Esophagus muscularis mucosa (tissue), 4 donors: ENCODE results near the gene CES2. TPM values are rescaled to one million over a fixed set of nuclear protein-coding genes. Genes with fewer than 3 reads are reported as not detected.
A peak's percentile ranks its signal among the peaks of the same experiment; 100 is the strongest.
"Not testable (repeated sequence)": the region's sequence is repeated elsewhere in the genome, so short reads cannot be mapped to it uniquely, and the experiment has no call there.

Experiments used
- DNase-seq: peaks from one replicate; pipeline ENCODE4 v3.0.0-alpha.2; 2017; ENCODE audit errors: extremely low spot score
- H3K27ac ChIP-seq, 4 donors: fragments of 200-600 bp; sonication (generic); replicated peaks in 1 of 4; 1 replicate in 3 of 4; 2 replicates in 1 of 4; pipeline ENCODE4 v1.5.1; 2016 to 2019; ENCODE audit warnings: mild to moderate bottlenecking in 1 of 4
- H3K27me3 ChIP-seq, 4 donors: fragments of 200-600 bp; sonication (generic); one replicate each; pipeline versions ENCODE4 v1.5.1 to v1.6.0; 2016 to 2019
- H3K36me3 ChIP-seq, 4 donors: fragments of 200-600 bp; sonication (generic); one replicate each; pipeline ENCODE4 v1.5.1; 2016 to 2019
- H3K4me1 ChIP-seq, 4 donors: fragments of 200-600 bp; sonication (generic); one replicate each; pipeline ENCODE4 v1.5.1; 2016 to 2019
- H3K4me3 ChIP-seq, 4 donors: fragments of 200-600 bp; sonication (generic); 1 replicate in 2 of 4; 2 replicates in 2 of 4; pipeline ENCODE4 v1.5.1; 2016 to 2019; ENCODE audit warnings: mild to moderate bottlenecking in 4 of 4, moderate library complexity in 1 of 4
- H3K9me3 ChIP-seq, 4 donors: fragments of 200-600 bp; sonication (generic); 1 replicate in 3 of 4; 2 replicates in 1 of 4; pipeline ENCODE4 v1.5.1; 2016 to 2019
- EP300 ChIP-seq: sonication (generic); formaldehyde crosslinking; IDR thresholded peaks from one replicate; pipeline ENCODE4 v1.6.1; 2017; ENCODE audit warnings: antibody characterized with exemption
- POLR2A ChIP-seq: fragments of 450-650 bp; IDR thresholded peaks from one replicate; pipeline ENCODE4 v1.6.1; 2017; ENCODE audit warnings: antibody characterized with exemption, moderate library complexity, mild to moderate bottlenecking, low read depth
- POLR2AphosphoS5 ChIP-seq, 2 donors: sonication (generic); formaldehyde crosslinking; IDR thresholded peaks; one replicate each; pipeline ENCODE4 v1.6.1; 2017; ENCODE audit warnings: antibody characterized with exemption in 2 of 2
- WGBS: methylation state at CpG from one replicate; pipeline ENCODE4 v1.1.5; 2018; 5-methylcytosine and 5-hydroxymethylcytosine counted together
- intact Hi-C: fragments of 100-400 bp; cut with DNase I; formaldehyde crosslinking; loops from one replicate; pipeline ENCODE4 v1.15.1; 2023
- total RNA-seq, 4 donors: library from RNA; depleted of rRNA; stranded (reverse); fragments of >200 nt; gene quantifications; one replicate each; pipeline versions ENCODE4 v1.1.0 to v1.2.1, GENCODE V29; 2016
- TF ChIP-seq, protein P1 (sequence below), 3 experiments: fragments of 200-600 bp in 2 of 3; fragments of 450-650 bp in 1 of 3; sonication (generic) in 2 of 3; IDR thresholded peaks; one replicate each; pipeline ENCODE4 v1.5.1; 2017 to 2019; ENCODE audit warnings: antibody characterized with exemption in 3 of 3, mild to moderate bottlenecking in 2 of 3, moderate library complexity in 1 of 3

Gene CES2
- total RNA-seq, 4 donors from 2014 or later = 22.0 to 29.7 (median 26.8) TPM

DNA sequence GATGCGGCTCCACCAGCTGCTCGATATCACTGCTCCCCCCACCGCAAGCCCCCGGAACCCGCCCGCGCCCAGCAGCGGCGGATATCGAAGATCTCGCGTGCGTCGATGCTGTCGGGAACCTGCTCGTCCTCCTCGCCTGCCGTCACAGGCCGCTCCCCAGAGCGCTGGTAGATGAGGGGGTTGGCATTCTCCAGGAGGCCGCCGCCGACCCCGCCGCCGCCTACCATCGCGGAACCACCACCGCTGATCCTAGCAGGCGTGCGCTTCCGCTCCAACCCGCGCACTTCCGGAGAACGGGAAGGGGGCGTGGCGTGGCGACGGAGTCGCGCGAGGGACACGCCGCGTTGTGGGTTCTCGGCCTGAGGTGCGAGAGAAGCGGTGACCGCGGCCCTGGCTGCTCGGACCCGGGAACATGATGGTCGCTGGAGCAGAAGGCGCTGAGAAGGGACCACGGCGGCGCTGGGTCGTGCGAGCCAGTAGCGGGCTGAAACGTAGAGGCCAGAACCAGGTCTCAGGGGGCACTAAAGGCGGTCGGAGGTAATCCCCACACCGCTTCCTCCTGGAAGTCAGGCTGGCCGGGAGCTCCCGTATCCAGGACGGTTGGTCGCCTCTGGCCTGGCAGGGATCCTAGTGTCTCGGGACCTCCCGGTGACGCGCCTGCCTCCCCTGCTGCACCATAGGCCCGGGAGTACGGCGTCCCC, 1.0 kb upstream of the CES2 start, which contains the start of gene CIAO2B:
CIAO2B (minus strand) TSS at position 265 of the 701 bp plus-strand sequence; CDS start at position 227, 38 bp downstream.
- intact Hi-C loops = no loop called here
- Histone ChIP-seq H3K36me3 (peaks cover 3 to 53% (median 32%) of the 10 kb centered on the region in 4 donors), H3K27me3 (no peaks in the 10 kb centered on the region), H3K4me3 (peak within 1 kb of the TSS; percentile 77 to 99 (median 90)), H3K9me3 (no peaks in the 10 kb centered on the region), H3K4me1 (peaks cover 37 to 58% (median 48%) of the 10 kb centered on the region in 4 donors), H3K27ac (peak within 1 kb of the TSS; percentile 86 to 97 (median 93))
- peak; percentile 98 to 99 for TF ChIP-seq POLR2AphosphoS5 (IDR thresholded peaks at IDR 0.05)
- TF ChIP-seq EP300 = no peak
- peak; percentile 90 for TF ChIP-seq POLR2A
- TF ChIP-seq, protein P1, sequence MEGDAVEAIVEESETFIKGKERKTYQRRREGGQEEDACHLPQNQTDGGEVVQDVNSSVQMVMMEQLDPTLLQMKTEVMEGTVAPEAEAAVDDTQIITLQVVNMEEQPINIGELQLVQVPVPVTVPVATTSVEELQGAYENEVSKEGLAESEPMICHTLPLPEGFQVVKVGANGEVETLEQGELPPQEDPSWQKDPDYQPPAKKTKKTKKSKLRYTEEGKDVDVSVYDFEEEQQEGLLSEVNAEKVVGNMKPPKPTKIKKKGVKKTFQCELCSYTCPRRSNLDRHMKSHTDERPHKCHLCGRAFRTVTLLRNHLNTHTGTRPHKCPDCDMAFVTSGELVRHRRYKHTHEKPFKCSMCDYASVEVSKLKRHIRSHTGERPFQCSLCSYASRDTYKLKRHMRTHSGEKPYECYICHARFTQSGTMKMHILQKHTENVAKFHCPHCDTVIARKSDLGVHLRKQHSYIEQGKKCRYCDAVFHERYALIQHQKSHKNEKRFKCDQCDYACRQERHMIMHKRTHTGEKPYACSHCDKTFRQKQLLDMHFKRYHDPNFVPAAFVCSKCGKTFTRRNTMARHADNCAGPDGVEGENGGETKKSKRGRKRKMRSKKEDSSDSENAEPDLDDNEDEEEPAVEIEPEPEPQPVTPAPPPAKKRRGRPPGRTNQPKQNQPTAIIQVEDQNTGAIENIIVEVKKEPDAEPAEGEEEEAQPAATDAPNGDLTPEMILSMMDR (IDR thresholded peaks at IDR 0.05) = peak in 1 of 3 experiments; percentile 5
- peak; percentile 96 for DNase-seq
- under 1% methylated on average over 17 of the region's 76 CpGs for whole genome bisulfite sequencing

DNA sequence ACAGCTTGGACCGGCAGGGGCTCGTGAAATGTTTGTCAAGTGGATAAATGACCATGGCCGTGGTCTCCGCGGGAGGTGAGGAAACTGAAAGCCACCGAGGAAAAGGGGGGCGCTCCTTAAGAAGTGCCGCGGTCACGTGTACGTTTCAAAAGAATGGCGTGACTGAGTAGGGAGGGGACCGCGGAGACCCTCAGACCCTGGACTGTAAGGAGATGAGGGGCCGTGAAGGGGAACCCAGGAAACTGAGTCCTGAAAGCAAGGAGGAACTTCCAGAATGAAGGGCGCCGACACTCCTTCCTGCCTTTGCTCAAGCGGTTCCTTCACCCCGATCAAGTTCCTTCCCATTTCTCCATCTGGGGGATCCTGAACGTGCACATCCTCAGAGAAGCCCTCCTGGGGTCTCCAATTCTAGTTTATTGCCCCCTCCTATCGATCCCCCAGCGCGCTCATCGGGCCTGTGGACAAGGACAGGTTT, 440 bp upstream of the CES2 start:
- peak overlapping the region; percentile 77 to 99 (median 90) for H3K4me3 ChIP-seq
- WGBS = under 1% methylated on average over 24 of the region's 24 CpGs
- peaks cover 5 to 57% (median 38%) of the 10 kb centered on the region in 4 donors for H3K36me3 ChIP-seq
- peak overlapping the region; percentile 86 to 97 (median 93) for H3K27ac ChIP-seq
- H3K27me3 ChIP-seq, DNase-seq, H3K9me3 ChIP-seq, intact Hi-C loops: not testable (repeated sequence)
- peaks cover 37 to 58% (median 48%) of the 10 kb centered on the region in 4 donors for H3K4me1 ChIP-seq

DNA sequence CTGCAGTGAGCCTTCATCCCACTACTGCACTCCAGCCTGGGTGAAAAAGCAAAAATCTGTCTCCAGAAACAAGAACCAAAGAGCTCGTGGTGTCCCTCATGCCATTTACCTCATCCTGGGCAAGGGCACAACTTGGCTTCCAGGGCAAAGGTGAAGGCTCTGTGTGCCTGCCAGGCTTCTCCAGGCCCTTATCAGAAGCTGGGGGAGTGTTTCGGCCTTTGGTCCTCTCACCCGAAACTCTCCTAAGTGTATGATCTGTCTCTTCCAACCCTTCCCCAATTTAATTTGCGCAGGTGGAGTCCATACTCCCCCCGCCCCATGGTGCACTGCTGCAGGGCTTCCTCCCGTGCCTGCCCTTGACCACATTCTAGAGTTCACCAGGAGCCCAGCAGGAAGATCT, 1.1 kb downstream of the CES2 start:
- intact Hi-C loops = no loop called here
- 84% methylated on average over 6 of the region's 6 CpGs for WGBS

DNA sequence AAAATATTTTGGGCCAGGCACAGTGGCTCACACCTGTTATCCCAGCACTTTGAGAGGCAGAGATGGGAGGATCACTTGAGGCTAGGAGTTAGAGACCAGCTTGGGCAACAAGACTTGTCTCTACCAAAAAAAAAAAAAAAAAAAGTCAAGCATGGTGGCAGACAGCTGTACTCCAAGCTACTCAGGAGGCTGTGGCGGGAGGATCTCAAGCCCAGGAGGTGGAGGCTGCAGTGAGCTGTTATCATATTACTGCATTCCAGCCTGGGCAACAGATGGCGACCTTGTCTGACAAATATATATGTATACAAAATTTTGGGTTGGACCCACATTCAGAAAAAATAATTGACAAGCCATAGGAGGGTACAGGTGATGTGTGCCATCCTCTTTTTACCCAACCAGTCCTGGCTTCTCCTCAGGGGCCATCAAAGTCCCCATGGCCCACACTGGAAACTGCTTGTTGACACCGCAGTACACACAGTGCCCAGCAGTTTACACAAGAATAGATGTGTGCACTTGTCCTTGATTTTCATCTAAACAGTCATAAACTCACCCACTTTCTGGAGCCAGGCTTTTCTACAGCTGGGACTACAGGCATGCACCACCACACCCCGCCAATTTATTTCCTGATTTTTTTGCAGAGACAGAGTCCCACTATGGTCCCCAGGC, 1.7 kb downstream of the CES2 start:
- TF ChIP-seq POLR2A = no peak
- no peak for TF ChIP-seq EP300
- TF ChIP-seq, protein P1 (IDR thresholded peaks at IDR 0.05) = no peak
- no peak for TF ChIP-seq POLR2AphosphoS5 (IDR thresholded peaks at IDR 0.05)
- no peaks in the 10 kb centered on the region for H3K27me3 ChIP-seq
- H3K4me1 ChIP-seq = peaks cover 37 to 57% (median 45%) of the 10 kb centered on the region in 4 donors
- H3K4me3 ChIP-seq = no peak overlapping the region
- no peaks in the 10 kb centered on the region for H3K9me3 ChIP-seq
- DNase-seq = no peak
- no peak overlapping the region for H3K27ac ChIP-seq
- H3K36me3 ChIP-seq = peaks cover 27 to 58% (median 52%) of the 10 kb centered on the region in 4 donors
- WGBS = 97% methylated on average over 4 of the region's 4 CpGs
- intact Hi-C loops = no loop called here

More for the DNA sequence above, 1.1 kb downstream of the CES2 start:
- Histone ChIP-seq H3K4me1 (peaks cover 37 to 58% (median 48%) of the 10 kb centered on the region in 4 donors), H3K4me3 (peak overlapping the region in 2 of 4 donors; percentile 81 to 99), H3K27ac (peak overlapping the region in 1 of 4 donors; percentile 86), H3K27me3 (no peaks in the 10 kb centered on the region), H3K36me3 (peaks cover 21 to 58% (median 52%) of the 10 kb centered on the region in 4 donors), H3K9me3 (no peaks in the 10 kb centered on the region)
- TF ChIP-seq EP300 = no peak
- DNase-seq = no peak

DNA sequence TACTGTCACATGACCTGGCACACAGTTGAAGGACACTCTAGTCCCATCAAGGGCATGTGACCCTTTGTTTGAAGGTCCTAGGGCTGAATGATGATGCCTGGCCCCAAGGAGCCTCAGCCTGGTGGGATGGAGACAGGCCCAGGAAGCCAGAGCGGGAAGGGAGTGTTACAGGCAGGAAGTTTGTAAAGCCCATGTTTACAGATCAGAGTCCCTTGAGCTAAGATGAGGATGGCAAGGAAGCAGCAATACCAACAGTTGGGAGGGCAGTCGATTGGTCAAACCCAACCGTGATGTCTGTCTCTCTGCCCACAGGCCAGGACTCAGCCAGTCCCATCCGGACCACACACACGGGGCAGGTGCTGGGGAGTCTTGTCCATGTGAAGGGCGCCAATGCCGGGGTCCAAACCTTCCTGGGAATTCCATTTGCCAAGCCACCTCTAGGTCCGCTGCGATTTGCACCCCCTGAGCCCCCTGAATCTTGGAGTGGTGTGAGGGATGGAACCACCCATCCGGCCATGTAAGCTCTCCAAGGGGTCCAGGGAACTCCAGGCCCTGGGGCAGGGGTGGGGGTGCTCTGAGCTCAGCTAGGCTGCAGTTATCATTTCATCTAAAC, 2.5 kb downstream of the CES2 start:
- Histone ChIP-seq H3K36me3 (peaks cover 34 to 58% (median 52%) of the 10 kb centered on the region in 4 donors), H3K27ac (no peak overlapping the region), H3K9me3 (no peaks in the 10 kb centered on the region), H3K4me1 (peaks cover 32 to 49% (median 37%) of the 10 kb centered on the region in 4 donors), H3K4me3 (no peak overlapping the region), H3K27me3 (no peaks in the 10 kb centered on the region)
- DNase-seq = no peak
- TF ChIP-seq EP300 (no peak), POLR2AphosphoS5 (IDR thresholded peaks at IDR 0.05) (no peak), POLR2A (no peak)
- TF ChIP-seq, protein P1 (IDR thresholded peaks at IDR 0.05) = no peak
- 91% methylated on average over 10 of the region's 10 CpGs for WGBS
- intact Hi-C loops = no loop called here
